Measurements from ENCODE around the gene CRACR2A.

Gene CRACR2A

DNA sequence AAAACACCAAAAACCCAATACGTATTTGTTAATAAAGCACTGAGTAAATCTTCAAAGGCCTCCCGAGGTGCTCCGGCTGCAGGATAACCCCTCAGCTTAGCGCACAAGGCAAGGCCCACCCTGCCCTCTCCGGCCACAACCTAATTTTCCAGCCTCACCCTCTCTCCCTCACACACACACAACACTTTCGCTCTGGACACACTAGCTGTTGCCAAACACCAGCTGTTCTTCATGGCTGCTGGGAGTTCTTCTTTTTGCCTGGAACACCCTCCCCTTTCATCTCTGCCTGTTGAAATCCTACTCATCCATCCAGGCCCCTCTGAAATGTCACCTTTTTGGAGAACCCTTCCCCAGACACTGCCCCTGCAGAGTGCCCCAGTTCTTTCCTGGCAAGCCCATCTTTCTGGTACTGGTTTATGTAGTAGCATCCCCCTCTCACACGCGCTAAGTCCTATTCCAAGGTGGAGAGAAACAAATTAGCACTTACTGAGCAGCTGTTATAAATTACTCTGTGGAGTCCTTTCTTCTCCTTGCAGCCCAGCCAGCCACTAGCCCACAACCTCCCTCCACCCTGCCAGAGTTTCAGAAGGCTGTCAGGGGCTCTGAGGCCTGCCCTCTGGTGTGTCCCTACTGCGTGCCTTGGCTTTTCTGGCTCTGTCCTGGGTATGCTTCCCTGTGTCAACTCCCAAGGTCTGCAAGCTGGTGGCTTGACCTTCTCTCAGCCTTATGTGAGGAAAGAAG is 805 bp upstream of the CRACR2A start:
- H3K27ac ChIP-seq, result no peak overlapping the region
- no peak for DNase-seq (ENCODE audit: low read depth, low spot score)

DNA sequence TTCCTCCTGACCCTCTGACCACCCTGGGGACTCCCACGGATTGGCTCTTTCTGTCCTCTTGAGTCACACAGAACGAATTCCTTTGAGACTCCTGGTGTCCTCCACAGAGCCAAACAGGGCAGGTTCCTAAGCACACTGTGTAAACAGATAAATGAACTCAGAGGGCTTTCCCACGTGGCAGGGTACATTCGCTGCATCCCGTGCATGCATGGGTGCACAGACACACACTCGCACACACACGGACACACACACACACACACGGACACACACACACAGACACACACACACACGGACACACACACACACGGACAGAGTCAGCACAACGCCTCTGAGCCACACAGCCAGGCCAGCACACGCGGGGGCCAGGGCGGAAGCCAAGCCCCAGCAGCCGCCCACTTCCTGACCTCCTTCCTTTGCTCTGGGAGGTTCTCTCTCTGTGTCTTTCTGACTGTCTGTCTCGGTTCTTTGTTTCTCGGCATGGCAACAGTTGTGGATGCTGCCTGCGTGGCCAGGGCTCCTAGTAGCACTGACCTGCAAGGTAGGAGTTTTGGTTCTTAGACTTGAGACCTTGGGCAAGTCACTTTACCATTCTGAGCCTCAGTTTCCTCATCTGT is 706 bp downstream of the CRACR2A start:
- H3K27ac ChIP-seq, result no peak overlapping the region
- DNase-seq (ENCODE audit: low read depth, low spot score), result no peak

DNA sequence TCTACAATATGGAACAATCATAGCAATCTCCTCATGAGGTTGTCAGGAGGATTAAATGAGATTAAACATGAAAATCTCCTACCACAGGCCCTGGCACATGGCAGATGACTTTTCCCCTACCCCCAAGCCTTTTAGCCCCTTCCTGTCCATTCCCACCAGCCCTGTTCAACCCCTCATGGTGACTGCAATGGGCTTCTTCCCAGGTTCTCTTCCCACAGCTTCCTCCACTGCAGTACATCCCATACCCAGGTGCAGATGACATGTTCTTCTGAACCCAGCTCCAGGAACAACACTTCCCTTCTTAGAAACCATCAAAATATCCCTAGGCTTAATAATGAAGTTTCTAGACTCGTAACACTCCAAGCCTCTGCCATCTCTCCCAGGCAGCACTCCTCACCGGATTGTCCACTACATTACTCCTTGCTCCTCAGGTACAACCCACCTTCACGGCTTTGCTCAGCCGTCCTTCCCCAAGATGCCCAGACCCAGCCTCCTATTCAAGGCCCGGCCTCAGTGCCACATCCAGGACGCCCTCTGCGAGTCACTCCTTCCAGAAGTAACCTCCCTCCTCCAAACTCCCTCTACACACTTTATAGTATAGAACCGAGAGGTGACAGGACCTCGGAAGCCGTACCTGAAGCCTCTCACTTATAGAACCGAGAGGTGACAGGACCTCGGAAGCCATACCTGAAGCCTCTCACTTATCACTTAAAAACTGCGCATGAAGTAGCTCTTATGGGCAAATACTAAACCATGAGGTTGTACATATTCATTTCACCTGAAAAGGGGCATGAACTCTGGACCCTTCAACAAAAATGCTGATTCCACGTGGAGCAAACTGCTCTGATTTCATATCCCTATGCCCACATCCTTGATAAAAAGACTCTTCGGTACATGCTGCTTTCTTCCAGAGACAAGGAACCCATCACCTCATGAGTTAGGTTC is 1.5 kb downstream of the CRACR2A start:
- H3K27ac ChIP-seq, result no peak overlapping the region
- DNase-seq (ENCODE audit: low read depth, low spot score), result no peak

DNA sequence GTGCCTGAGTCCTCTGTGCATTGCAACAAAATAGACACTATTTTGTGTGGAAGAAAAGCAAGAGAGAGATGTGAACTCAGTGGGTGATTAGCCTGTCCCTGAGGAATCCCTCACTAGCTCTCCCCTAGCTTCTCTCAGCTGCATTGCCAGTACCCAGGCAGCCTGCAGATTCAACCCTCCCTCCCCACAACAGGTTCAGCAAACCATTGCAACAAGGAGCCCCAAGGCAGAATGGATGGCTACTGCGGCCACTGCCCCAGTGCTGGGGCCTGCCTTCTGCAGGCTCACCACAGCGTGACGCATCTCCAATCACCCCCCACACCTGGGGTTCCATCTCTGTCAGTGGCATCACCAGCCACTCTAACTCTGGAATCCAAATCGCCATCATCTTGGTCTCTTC is 2.3 kb downstream of the CRACR2A start:
- DNase-seq (ENCODE audit: low read depth, low spot score), result no peak
- H3K27ac ChIP-seq, result no peak overlapping the region

DNA sequence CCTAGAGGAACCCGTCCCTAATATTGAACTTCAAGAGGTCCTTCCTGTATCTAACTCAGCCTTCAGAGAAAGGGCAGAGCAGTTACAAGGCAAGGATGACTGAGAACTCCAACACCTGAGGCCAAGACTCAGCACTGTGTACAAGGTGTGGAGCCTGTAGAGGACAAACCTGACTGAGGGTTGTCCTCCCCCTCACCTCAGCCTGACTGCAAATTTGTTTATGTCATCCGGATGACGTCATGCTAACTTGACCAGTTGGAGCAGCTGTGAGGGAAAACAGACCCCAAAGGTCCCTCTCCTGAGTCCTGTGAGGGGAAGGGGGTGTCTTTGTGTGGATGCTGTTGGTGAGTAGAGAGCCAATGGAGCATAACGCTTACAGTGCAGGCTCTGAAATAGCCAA is 4.3 kb downstream of the CRACR2A start:
- H3K27ac ChIP-seq, result no peak overlapping the region
- no peak for DNase-seq (ENCODE audit: low read depth, low spot score)

DNA sequence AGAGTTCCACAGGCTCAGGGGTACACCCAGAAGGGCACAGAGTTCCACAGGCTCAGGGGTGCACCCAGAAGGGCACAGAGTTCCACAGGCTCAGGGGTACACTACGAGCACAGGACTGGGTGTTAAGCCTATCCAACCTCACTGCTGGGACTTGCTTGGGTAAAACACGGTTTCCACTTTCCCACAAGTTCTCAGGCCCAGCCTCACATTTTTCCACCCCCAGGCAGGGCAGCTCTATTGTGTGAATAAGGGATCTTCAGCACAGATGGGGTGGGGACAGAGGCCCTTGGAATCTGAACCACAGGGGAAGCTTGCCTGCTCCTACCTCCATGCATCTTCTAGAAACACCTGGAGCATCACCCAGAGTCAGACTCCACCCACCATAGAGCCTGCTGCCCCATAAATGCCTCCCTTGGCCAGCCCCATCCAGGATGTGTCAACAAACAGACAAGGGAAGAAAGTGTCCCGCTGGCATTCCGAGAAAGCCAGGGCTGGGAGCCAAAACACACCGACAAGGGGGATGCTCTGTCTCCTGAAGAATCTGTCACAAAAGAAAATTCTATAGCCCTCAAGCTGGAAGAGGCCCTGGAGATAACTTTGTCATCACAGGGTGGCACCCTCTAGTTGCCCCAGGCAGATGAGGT is 4.8 kb downstream of the CRACR2A start:
- no peak for DNase-seq (ENCODE audit: low read depth, low spot score)
- no peak overlapping the region for H3K27ac ChIP-seq

DNA sequence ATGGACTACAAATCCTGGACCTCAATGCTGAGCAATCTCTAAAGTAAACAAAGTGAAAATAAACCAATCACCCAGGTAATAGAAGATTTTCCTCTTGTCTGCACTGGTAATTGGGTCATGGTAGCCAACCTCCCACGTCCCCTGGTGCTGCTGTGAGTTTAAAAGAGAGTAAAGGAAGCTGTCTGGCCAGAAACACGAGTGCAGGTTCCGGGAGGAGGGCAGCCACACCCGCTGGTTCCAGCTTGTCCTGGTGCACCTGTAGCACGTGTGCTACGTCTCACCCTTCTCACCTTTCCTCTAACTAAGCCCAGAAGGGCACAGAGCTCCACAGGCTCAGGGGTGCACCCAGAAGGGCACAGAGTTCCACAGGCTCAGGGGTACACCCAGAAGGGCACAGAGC is 5.4 kb downstream of the CRACR2A start:
- H3K27ac ChIP-seq, result no peak overlapping the region
- DNase-seq (ENCODE audit: low read depth, low spot score), result no peak

DNA sequence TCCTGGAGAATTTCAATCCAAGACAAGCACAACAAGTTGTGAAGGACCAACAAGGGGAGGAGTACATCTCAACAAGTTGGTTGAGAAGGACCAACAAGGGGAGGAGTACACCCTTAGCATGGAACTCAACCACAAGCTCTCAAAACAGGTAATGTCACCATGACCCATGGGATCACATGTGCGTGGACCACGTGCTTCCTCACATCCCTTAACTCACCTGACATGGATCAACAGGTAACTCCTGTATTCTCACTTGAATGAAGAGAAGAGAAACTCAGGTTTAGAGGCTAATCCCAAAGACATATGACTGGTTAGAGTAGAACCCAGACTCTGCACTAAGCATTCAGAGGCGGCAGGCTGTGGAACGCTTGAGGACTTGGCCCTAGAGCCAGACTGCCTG is 6.2 kb downstream of the CRACR2A start:
- H3K27ac ChIP-seq, result no peak overlapping the region
- DNase-seq (ENCODE audit: low read depth, low spot score), result no peak

DNA sequence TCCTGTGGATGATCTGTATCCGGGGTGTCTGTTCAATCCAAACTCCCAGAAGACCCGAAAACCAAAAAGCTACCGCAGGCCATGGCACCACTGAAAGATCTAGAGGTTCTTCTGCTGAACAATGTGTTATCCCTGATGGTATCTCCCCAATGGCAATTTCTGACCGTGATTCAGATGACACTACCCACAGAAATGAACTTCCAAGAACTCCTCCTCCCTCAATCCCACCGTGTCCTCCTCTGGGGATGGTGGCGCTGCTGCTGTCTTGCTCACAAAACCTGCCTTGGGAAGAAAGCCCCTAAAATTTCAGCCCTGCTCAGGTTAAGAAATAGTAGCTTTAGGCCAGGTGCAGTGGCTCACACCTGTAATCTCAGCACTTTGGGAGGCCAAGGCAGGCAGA is 7.8 kb downstream of the CRACR2A start:
- DNase-seq (ENCODE audit: low read depth, low spot score), result no peak
- no peak overlapping the region for H3K27ac ChIP-seq

DNA sequence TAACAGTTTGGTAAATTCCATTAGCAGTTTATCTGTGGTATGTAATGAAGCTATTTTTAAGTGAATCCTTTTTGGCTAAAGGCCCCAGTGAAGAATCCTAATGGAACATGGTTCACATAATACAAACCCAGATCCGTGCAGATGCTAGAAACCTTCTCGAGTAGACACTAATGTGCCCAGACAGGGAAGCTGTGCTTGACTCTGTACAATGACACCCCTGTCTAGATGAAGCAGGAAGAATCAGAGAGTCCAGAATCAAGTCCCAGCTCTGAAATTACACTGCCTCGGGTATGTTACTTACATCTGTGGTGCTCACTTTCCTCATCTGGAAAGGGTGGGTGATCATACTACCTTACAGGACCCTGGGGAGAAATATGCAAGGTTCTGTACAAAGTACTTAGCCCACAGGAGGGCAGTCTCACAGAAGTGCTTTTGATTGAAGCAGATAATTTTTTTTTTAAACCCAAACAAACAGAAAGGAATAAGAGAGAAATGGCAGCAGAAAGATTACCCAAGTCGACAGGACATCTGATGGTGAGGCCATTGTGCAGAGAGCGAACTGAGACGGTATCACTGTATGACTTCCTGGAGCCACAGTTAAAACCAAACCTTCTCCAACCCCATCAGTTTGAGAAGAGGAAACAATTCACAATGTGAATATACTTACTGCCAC is 8.5 kb downstream of the CRACR2A start:
- no peak for DNase-seq (ENCODE audit: low read depth, low spot score)

DNA sequence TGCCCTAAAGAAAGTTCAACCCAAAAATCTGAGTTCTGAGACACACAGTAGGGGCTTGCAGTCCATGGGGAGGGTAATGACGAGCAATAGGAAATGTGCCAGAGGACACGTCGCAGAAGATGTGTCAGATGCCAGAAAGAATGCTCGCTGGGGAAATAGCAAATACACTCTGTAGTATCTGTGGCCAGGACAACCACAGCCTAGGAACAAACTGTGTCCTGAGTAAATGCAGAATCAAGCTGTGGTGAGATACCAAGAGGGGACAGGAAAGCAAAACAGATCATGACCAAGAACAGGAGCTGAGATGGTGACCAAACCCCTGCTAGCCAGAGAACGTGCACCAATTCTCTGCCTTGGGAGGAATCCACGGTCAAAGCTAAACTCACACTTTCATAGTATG is 9.1 kb downstream of the CRACR2A start:
- DNase-seq (ENCODE audit: low read depth, low spot score), result no peak
- H3K27ac ChIP-seq, result no peak overlapping the region

More for the DNA sequence above, 8.5 kb downstream of the CRACR2A start:
- H3K27ac ChIP-seq, result no peak overlapping the region

DNA sequence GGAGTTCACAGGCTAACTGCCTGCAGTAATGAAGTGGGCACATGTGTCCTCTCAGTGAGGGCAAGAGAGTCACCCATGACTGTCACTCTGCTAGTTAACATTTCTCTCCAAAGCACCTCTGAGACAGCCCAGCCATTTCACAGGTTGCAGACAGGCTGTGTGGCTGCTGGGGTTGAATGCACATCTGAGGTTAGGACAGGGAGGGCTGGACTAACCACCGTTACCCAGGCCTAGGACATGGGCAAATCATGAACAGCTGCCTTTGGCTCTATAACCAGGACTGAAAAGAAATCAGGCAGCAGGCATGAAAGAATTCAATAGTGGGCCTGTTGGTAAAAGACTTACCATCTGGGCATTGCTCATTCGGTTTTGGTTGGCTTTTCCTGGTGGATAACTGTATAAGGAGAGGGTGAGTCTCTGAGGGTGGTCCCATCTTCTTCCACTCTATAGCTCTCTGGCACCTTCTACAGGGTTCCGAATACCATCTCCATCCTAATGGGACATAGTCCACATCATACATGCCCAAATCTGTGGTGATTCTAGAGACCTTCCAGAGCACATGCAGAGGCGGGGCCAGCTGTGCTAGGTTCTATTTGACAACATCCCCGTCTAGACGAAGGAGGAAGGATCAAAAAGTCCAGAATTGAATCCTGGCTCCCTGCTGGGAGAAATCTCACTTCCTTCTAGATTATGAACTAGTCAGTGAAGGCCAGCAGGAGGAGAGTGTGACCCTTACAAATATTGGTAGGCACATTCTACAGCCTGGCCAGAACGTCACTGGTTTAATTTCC is 10.8 kb downstream of the CRACR2A start:
- no peak for DNase-seq (ENCODE audit: low read depth, low spot score)
- H3K27ac ChIP-seq, result no peak overlapping the region

DNA sequence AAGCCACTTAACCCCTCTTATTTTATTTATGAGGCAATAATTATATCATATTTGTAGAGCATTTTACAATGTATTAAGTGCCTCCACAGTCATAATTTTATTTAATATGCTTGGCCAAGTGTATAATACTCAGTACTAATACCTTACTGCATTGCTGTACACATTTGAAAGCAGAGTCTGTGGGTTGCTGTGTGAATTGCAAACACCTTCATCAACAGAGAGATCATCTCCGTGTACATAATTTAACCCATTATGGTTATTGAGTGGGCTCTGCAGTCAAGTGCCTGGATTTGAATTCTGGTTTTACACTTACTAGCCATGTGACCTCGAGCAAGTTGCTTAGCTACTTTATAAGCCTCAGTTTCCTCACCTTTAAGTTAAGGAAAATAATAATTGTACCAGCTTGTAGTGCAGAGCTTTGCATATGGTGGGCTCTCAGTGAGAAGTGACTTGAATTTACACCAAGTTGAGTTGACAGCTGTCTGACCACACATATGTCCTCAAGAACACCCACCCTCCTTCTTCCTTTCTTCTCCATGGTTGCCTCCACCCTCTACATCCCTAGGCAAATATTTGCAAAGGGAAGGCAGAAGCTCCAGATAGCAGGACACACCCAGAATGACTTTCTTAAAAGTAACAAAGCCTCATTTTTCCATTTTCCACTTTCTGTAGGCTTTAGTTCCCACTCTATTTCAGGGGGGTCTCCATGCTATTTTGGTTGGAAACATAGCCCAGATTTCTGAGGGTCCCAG is 12.3 kb downstream of the CRACR2A start:
- DNase-seq (ENCODE audit: low read depth, low spot score), result no peak
- no peak overlapping the region for H3K27ac ChIP-seq

DNA sequence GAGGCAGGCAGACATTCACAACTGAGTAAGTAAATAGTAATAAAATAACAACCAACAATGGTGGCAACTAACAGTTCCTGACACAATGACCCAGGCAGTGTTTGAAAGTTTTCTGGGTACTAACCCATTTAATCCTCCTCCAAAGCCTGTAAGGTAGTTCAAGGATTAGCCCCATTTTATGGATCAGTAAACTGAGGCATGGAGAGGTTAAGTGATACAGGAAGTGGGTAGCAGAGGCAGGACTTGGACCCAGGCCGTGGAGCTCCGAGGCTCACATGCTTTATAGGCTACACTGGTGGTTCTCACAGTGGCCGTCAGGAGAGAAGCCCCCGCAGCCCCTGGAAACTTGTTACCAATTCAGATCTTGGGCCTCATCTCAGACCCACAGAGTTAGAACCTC is 17.5 kb downstream of the CRACR2A start:
- no peak for DNase-seq (ENCODE audit: low read depth, low spot score)
- H3K27ac ChIP-seq, result no peak overlapping the region

DNA sequence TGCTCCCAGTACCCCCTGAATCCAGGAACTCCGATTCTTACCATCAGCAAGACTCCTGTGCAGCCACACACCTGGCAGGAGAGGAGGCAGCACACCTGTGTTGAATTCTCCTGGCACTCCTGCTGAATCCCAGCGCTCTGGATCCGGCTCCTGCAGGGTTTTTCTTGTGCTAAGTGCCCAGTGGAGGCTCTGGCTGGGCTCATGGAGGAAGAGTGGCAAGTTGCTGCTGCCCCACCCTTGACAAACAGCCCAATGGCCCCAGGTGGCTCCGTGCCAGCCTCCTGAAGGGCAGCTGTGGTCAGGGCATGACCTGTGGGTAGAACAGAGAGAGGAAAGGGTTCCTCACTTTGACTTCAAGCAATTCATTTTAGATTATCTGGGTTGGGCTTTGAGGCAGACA is 20.0 kb downstream of the CRACR2A start:
- no peak overlapping the region for H3K27ac ChIP-seq
- no peak for DNase-seq (ENCODE audit: low read depth, low spot score)

DNA sequence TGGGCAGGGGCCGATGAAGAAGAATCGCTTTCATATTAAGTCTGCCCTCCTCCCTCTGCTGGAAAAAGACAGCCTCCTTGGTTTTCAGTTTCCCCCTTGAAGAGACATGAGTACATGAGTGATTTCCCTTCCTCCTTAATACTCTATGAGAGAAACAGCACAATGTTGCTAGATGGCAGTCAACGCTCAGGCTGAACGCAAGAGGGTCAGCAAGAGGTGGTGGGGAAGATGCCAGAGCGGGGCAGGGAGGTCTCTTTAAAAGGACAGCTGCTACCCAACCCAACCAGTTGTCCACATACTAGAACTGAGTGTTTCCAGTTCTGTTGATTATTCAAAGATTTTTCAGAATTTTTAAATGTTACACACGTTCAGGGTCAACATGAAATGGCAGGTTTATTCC is 22.8 kb downstream of the CRACR2A start:
- no peak for DNase-seq (ENCODE audit: low read depth, low spot score)
- H3K27ac ChIP-seq, result no peak overlapping the region

DNA sequence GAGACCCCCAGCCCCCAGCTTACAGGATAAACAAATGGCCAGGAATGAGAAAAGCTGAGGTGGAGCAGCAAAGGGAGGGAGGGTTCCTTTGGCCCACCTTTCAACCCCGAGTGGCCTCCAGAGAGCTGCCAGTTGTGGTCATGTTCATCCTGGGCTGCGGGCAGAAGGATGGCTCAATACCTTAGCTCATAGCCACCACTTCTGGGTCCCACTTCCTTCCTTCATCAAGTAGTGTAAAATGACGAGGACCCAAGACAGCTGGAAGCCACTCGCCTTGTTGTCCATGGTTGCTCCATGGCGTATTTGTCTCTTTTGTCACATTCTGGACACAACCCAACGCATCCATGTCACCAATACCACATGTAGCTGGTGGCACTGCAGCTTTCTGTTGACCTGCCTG is 24.2 kb downstream of the CRACR2A start:
- H3K27ac ChIP-seq, result no peak overlapping the region

DNA sequence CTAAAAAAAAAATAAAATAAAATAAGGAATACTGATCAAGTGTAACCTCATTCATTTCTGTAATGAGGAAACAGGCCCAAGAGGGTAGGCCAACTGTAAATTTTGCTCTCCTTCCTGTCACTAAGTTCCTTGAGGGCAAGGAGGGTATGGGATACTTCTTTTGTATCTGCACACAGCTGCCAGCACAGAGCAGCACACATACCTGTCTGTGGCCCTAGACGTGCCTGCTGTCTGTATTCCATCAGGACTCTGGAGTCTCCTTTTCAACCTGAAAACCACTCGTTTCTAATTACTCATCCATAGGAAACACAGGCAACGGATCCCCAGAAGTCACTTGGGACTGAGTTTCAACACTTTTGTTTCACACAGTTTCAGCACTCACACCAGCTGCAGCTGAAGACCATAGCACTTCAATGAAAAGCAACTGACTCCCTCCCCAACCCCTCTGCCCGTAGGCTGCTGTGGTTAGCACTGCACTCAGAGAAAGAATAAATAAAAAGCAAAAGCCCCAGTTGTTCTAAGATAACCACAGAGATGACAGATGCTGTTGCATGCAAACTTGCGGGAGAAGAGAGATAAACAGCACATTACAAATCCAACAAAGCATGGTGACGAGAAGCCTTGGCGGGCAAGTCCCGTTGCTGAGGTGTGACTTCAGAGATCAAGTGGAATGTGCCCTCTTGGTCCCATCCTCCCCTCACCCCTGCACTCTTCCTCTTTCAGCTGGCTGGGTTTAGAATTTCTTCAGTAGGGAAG is 24.9 kb downstream of the CRACR2A start:
- no peak for DNase-seq (ENCODE audit: low read depth, low spot score)

More for the DNA sequence above, 24.2 kb downstream of the CRACR2A start:
- DNase-seq (ENCODE audit: low read depth, low spot score), result no peak

More for the DNA sequence above, 24.9 kb downstream of the CRACR2A start:
- no peak overlapping the region for H3K27ac ChIP-seq
